HCT116 (cell line): ENCODE results near the gene TUBB4B. TPM values are rescaled to one million over a fixed set of nuclear protein-coding genes. Genes with fewer than 3 reads are reported as not detected.
A peak's percentile ranks its signal among the peaks of the same experiment; 100 is the strongest.

Experiments
- ATAC-seq: fragments of 200-7000 bp; cut with Tn5 transposase; 2 replicates; pipeline ENCODE4 v1.9.1; 2020; ENCODE audit warnings: mild to moderate bottlenecking, moderate library complexity
- BruUV-seq: library from RNA; stranded (reverse); fragments of 400-500 nt; replicated peaks from 2 replicates; lab custom pipeline; 2021; lab: Mats Ljungman, UMichigan
- CTCF ChIA-PET: fragments of 300-600 bp; sonication (Branson Sonifier 250); formaldehyde crosslinking; loops from one replicate; lab custom pipeline; 2021; ENCODE audit warnings: antibody characterized with exemption; lab: Charles Lee
- POLR2A ChIA-PET: fragments of 300-600, 350-600 bp; sonication (Branson Sonifier 250); formaldehyde crosslinking; loops from one replicate; lab custom pipeline; 2021; ENCODE audit warnings: antibody characterized with exemption; lab: Charles Lee
- RAD21 ChIA-PET, 2 experiments: fragments of 300-600 bp; sonication (Branson Sonifier 250); formaldehyde crosslinking; loops; one replicate each; lab custom pipeline; 2023; ENCODE audit warnings: low total read pairs in 2 of 2; ENCODE audit not compliant: uncharacterized antibody in 2 of 2, unreplicated experiment in 2 of 2, low non-redundant PET in 1 of 2; lab: Charles Lee
- DNase-seq: peaks from one replicate; pipeline ENCODE4 v3.0.0-alpha.2; 2010; ENCODE audit warnings: low read depth, low spot score
- H2AFZ ChIP-seq: fragments of 200-600 bp; shearing (Covaris generic), sonication (generic); 2 replicates; pipeline ENCODE4 v1.6.1; 2017; ENCODE audit warnings: low read depth, mixed run types, mixed read lengths, antibody characterized with exemption, low read length; ENCODE audit not compliant: poor library complexity, severe bottlenecking
- H3K27ac ChIP-seq: 2 replicates; pipeline ENCODE4 v1.5.1; 2012; ENCODE audit warnings: low read depth, low read length
- H3K27me3 ChIP-seq: fragments of 200-600 bp; sonication (generic); 2 replicates; pipeline ENCODE4 v1.6.1; 2016; ENCODE audit warnings: mixed run types, low read length, mixed read lengths; ENCODE audit not compliant: insufficient read depth
- H3K36me3 ChIP-seq, 2 experiments: fragments of 200-500 bp in 1 of 2; fragments of 200-600 bp in 1 of 2; sonication (Bioruptor generic) in 1 of 2; sonication (generic) in 1 of 2; 2 replicates each; pipeline versions ENCODE4 v1.5.1 to v1.6.1; 2014 to 2016; ENCODE audit warnings: low read length in 2 of 2, inconsistent platforms in 1 of 2, mixed read lengths in 1 of 2, mixed run types in 1 of 2; ENCODE audit not compliant: insufficient read depth in 2 of 2, control insufficient read depth in 1 of 2
- H3K4me1 ChIP-seq, 2 experiments: fragments of 200-600 bp in 1 of 2; sonication (generic) in 1 of 2; 2 replicates each; pipeline versions ENCODE4 v1.5.1 to v1.6.1; 2012 to 2017; ENCODE audit warnings: low read length in 2 of 2, inconsistent platforms in 1 of 2, mild to moderate bottlenecking in 1 of 2, mixed read lengths in 1 of 2, mixed run types in 1 of 2, moderate library complexity in 1 of 2; ENCODE audit not compliant: insufficient read depth in 2 of 2, control insufficient read depth in 1 of 2
- H3K4me2 ChIP-seq: fragments of 200-600 bp; sonication (generic); 2 replicates; pipeline ENCODE4 v1.6.1; 2017; ENCODE audit warnings: mixed run types, low read length, mixed read lengths
- H3K4me3 ChIP-seq, 2 experiments: fragments of 200-600 bp in 1 of 2; sonication (generic) in 1 of 2; replicated peaks in 1 of 2; 2 replicates each; pipeline ENCODE4 v1.5.1; 2011 to 2016; ENCODE audit warnings: low read length in 2 of 2, control low read depth in 1 of 2, low read depth in 1 of 2, mild to moderate bottlenecking in 1 of 2, mixed read lengths in 1 of 2, mixed run types in 1 of 2
- H3K79me2 ChIP-seq: fragments of 200-600 bp; sonication (generic); 2 replicates; pipeline ENCODE4 v1.6.1; 2017; ENCODE audit warnings: mild to moderate bottlenecking, mixed run types, low read length, moderate library complexity, mixed read lengths; ENCODE audit not compliant: insufficient read depth
- H3K9ac ChIP-seq: fragments of 200-600 bp; sonication (generic); 2 replicates; pipeline ENCODE4 v1.6.1; 2016; ENCODE audit warnings: low read length, mixed read lengths
- H3K9me2 ChIP-seq: fragments of 200-600 bp; sonication (generic), shearing (Covaris generic); 2 replicates; pipeline ENCODE4 v1.6.1; 2017; ENCODE audit warnings: mixed run types, mild to moderate bottlenecking, moderate library complexity; ENCODE audit not compliant: insufficient read depth
- H3K9me3 ChIP-seq, 2 experiments: fragments of 200-500 bp in 1 of 2; fragments of 200-600 bp in 1 of 2; sonication (Bioruptor generic) in 1 of 2; sonication (generic) in 1 of 2; 2 replicates each; pipeline ENCODE4 v1.6.1; 2014 to 2017; ENCODE audit warnings: low read length in 2 of 2, mixed read lengths in 2 of 2, inconsistent platforms in 1 of 2, low read depth in 1 of 2, mild to moderate bottlenecking in 1 of 2, mixed run types in 1 of 2, moderate library complexity in 1 of 2; ENCODE audit not compliant: control insufficient read depth in 1 of 2, insufficient read depth in 1 of 2
- H4K20me1 ChIP-seq: fragments of 200-600 bp; sonication (generic), shearing (Covaris generic); 2 replicates; pipeline ENCODE4 v1.6.1; 2017; ENCODE audit warnings: mixed run types, mild to moderate bottlenecking, moderate library complexity; ENCODE audit not compliant: insufficient read depth
- CBX3 ChIP-seq: IDR thresholded peaks from 2 replicates; pipeline ENCODE4 v1.6.1; 2012; ENCODE audit warnings: low read depth
- CEBPB ChIP-seq: IDR thresholded peaks from 2 replicates; pipeline ENCODE4 v1.6.1; 2012; ENCODE audit warnings: low read depth
- ELF1 ChIP-seq: IDR thresholded peaks from 2 replicates; pipeline ENCODE4 v1.6.1; 2012; ENCODE audit warnings: low read depth, borderline replicate concordance
- EZH2 ChIP-seq: fragments of 200-600 bp; sonication (generic); IDR thresholded peaks from 2 replicates; pipeline ENCODE4 v1.6.1; 2017; ENCODE audit warnings: antibody characterized with exemption, mixed run types
- EZH2phosphoT487 ChIP-seq: fragments of 200-600 bp; IDR thresholded peaks from 2 replicates; pipeline ENCODE4 v1.6.1; 2018; ENCODE audit warnings: antibody characterized with exemption, borderline replicate concordance
- JUND ChIP-seq: IDR thresholded peaks from 2 replicates; pipeline ENCODE4 v1.6.1; 2012
- POLR2A ChIP-seq: IDR thresholded peaks from 2 replicates; pipeline ENCODE4 v1.7.0; 2011; ENCODE audit warnings: borderline replicate concordance; ENCODE audit not compliant: insufficient read depth, insufficient read length; ENCODE audit errors: extremely low read depth
- POLR2AphosphoS5 ChIP-seq: IDR thresholded peaks from 2 replicates; pipeline ENCODE4 v1.6.1; 2011; ENCODE audit warnings: mild to moderate bottlenecking, low read depth, low read length, moderate library complexity
- RAD21 ChIP-seq: IDR thresholded peaks from 2 replicates; pipeline ENCODE4 v1.6.1; 2012; ENCODE audit warnings: low read depth, mild to moderate bottlenecking
- SIN3A ChIP-seq: IDR thresholded peaks from 2 replicates; pipeline ENCODE4 v1.6.1; 2012; ENCODE audit warnings: low read depth
- SRF ChIP-seq: IDR thresholded peaks from 2 replicates; pipeline ENCODE4 v1.6.1; 2012; ENCODE audit warnings: low read depth
- TCF7L2 ChIP-seq: IDR thresholded peaks from 2 replicates; pipeline ENCODE4 v1.7.0; 2011; ENCODE audit warnings: borderline replicate concordance, inconsistent platforms; ENCODE audit not compliant: insufficient read depth, insufficient read length; ENCODE audit errors: extremely low read depth
- YY1 ChIP-seq: IDR thresholded peaks from 2 replicates; pipeline ENCODE4 v1.6.1; 2011; ENCODE audit warnings: low read length, low read depth, moderate library complexity, mild to moderate bottlenecking; ENCODE audit not compliant: insufficient replicate concordance; ENCODE audit errors: extremely low read depth
- ZFX ChIP-seq: fragments of 450-650 bp; IDR thresholded peaks from 2 replicates; pipeline ENCODE4 v1.6.1; 2017
- ZNF274 ChIP-seq: fragments of 200-500 bp; sonication (Bioruptor generic); IDR thresholded peaks from 2 replicates; pipeline ENCODE4 v1.6.1; 2014; ENCODE audit warnings: mild to moderate bottlenecking, low read depth, low read length, inconsistent platforms
- intact Hi-C: fragments of 100-400 bp; cut with micrococcal nuclease; formaldehyde crosslinking; loops from 2 replicates; pipeline ENCODE4 v1.10.0; 2022
- total RNA-seq: library from RNA; stranded (reverse); gene quantifications from one replicate; pipeline ENCODE4 v1.2.1, GENCODE V29; 2021; ENCODE audit not compliant: unreplicated experiment
- TF ChIP-seq, protein P1 (sequence below): IDR thresholded peaks from 2 replicates; pipeline ENCODE4 v1.6.1; 2012
- TF ChIP-seq, protein P2 (sequence below): IDR thresholded peaks from 2 replicates; pipeline ENCODE4 v1.6.1; 2011; ENCODE audit warnings: mild to moderate bottlenecking, low read length, moderate library complexity; ENCODE audit not compliant: insufficient replicate concordance; ENCODE audit errors: extremely low read depth
- TF ChIP-seq, protein P3 (sequence below): IDR thresholded peaks from 2 replicates; pipeline ENCODE4 v1.6.1; 2012; ENCODE audit warnings: low read depth
- TF ChIP-seq, protein P4 (sequence below): IDR thresholded peaks from 2 replicates; pipeline ENCODE4 v1.6.1; 2012
- TF ChIP-seq, protein P5 (sequence below), 3 experiments: fragments of 200-600 bp in 1 of 3; sonication (generic) in 1 of 3; IDR thresholded peaks in 2 of 3; conservative IDR thresholded peaks in 1 of 3; 2 replicates each; pipeline ENCODE4 v1.5.1; 2012 to 2017; ENCODE audit warnings: low read depth in 2 of 3, low read length in 2 of 3, antibody characterized with exemption in 1 of 3, borderline replicate concordance in 1 of 3, control low read depth in 1 of 3, mild to moderate bottlenecking in 1 of 3, mixed read lengths in 1 of 3, mixed run types in 1 of 3, moderate library complexity in 1 of 3; ENCODE audit not compliant: insufficient read depth in 1 of 3

Gene TUBB4B
- total RNA-seq, 1 experiment from 2014 or later: 502 TPM

DNA sequence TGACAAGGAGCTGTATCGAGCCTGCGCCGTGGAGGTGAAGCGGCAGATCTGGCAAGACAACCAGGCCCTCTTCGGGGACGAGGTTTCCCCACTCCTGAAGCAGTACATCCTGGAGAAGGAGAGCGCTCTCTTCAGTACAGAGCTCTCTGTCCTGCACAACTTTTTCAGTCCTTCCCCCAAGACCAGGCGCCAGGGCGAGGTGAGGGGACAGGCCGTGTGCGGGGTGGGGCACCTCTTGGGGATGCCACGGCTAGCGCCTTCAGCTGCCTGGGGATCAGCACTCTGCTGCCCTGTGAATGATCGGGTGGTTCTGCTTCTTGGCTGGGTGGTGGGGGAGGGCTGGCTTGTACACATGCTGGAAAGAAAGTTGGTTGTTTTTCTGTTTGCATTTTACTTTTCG is 15.8 kb downstream of the TUBB4B start:
- H3K79me2 ChIP-seq: peaks cover 36% of the 10 kb centered on the region
- peak overlapping the region; percentile 97 to 100 for H3K4me3 ChIP-seq
- H2AFZ ChIP-seq: no peak overlapping the region
- no peaks in the 10 kb centered on the region for H3K9me3 ChIP-seq
- RAD21 ChIA-PET: no interaction called here
- peaks cover 21 to 42% of the 10 kb centered on the region in 2 experiments for H3K4me1 ChIP-seq
- H4K20me1 ChIP-seq: no peaks in the 10 kb centered on the region
- DNase-seq: no peak
- H3K36me3 ChIP-seq: peaks cover 17 to 22% of the 10 kb centered on the region in 2 experiments
- 0 out of 2 replicates have a peak overlapping the region, but pooled peaks have one; percentile 88 for H3K9ac ChIP-seq
- no peaks in the 10 kb centered on the region for H3K9me2 ChIP-seq
- no TSS peak for BruUV-seq
- intact Hi-C loops: no loop called here
- peak overlapping the region; percentile 93 for H3K4me2 ChIP-seq
- TF ChIP-seq YY1: no peak
- TF ChIP-seq ZFX: no peak
- TF ChIP-seq EZH2phosphoT487: no peak
- no peak for TF ChIP-seq ELF1
- TF ChIP-seq, protein P1, sequence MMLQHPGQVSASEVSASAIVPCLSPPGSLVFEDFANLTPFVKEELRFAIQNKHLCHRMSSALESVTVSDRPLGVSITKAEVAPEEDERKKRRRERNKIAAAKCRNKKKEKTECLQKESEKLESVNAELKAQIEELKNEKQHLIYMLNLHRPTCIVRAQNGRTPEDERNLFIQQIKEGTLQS: no peak
- TF ChIP-seq CBX3: no peak
- TF ChIP-seq, protein P2, sequence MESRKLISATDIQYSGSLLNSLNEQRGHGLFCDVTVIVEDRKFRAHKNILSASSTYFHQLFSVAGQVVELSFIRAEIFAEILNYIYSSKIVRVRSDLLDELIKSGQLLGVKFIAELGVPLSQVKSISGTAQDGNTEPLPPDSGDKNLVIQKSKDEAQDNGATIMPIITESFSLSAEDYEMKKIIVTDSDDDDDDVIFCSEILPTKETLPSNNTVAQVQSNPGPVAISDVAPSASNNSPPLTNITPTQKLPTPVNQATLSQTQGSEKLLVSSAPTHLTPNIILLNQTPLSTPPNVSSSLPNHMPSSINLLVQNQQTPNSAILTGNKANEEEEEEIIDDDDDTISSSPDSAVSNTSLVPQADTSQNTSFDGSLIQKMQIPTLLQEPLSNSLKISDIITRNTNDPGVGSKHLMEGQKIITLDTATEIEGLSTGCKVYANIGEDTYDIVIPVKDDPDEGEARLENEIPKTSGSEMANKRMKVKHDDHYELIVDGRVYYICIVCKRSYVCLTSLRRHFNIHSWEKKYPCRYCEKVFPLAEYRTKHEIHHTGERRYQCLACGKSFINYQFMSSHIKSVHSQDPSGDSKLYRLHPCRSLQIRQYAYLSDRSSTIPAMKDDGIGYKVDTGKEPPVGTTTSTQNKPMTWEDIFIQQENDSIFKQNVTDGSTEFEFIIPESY: no peak
- no peak for TF ChIP-seq TCF7L2
- no peak for TF ChIP-seq SIN3A
- TF ChIP-seq POLR2AphosphoS5: no peak
- TF ChIP-seq, protein P3, sequence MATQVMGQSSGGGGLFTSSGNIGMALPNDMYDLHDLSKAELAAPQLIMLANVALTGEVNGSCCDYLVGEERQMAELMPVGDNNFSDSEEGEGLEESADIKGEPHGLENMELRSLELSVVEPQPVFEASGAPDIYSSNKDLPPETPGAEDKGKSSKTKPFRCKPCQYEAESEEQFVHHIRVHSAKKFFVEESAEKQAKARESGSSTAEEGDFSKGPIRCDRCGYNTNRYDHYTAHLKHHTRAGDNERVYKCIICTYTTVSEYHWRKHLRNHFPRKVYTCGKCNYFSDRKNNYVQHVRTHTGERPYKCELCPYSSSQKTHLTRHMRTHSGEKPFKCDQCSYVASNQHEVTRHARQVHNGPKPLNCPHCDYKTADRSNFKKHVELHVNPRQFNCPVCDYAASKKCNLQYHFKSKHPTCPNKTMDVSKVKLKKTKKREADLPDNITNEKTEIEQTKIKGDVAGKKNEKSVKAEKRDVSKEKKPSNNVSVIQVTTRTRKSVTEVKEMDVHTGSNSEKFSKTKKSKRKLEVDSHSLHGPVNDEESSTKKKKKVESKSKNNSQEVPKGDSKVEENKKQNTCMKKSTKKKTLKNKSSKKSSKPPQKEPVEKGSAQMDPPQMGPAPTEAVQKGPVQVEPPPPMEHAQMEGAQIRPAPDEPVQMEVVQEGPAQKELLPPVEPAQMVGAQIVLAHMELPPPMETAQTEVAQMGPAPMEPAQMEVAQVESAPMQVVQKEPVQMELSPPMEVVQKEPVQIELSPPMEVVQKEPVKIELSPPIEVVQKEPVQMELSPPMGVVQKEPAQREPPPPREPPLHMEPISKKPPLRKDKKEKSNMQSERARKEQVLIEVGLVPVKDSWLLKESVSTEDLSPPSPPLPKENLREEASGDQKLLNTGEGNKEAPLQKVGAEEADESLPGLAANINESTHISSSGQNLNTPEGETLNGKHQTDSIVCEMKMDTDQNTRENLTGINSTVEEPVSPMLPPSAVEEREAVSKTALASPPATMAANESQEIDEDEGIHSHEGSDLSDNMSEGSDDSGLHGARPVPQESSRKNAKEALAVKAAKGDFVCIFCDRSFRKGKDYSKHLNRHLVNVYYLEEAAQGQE: no peak
- TF ChIP-seq, protein P4, sequence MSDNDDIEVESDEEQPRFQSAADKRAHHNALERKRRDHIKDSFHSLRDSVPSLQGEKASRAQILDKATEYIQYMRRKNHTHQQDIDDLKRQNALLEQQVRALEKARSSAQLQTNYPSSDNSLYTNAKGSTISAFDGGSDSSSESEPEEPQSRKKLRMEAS: no peak
- TF ChIP-seq JUND: no peak
- TF ChIP-seq POLR2A: no peak
- no peak for TF ChIP-seq RAD21
- TF ChIP-seq, protein P5, sequence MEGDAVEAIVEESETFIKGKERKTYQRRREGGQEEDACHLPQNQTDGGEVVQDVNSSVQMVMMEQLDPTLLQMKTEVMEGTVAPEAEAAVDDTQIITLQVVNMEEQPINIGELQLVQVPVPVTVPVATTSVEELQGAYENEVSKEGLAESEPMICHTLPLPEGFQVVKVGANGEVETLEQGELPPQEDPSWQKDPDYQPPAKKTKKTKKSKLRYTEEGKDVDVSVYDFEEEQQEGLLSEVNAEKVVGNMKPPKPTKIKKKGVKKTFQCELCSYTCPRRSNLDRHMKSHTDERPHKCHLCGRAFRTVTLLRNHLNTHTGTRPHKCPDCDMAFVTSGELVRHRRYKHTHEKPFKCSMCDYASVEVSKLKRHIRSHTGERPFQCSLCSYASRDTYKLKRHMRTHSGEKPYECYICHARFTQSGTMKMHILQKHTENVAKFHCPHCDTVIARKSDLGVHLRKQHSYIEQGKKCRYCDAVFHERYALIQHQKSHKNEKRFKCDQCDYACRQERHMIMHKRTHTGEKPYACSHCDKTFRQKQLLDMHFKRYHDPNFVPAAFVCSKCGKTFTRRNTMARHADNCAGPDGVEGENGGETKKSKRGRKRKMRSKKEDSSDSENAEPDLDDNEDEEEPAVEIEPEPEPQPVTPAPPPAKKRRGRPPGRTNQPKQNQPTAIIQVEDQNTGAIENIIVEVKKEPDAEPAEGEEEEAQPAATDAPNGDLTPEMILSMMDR (IDR thresholded peaks at IDR 0.05 in 2 of 3, conservative IDR thresholded peaks at IDR 0.05 in 1 of 3; ENCODE audit: borderline replicate concordance in 1 of 3, insufficient read depth in 1 of 3, low read depth in 2 of 3, low read length in 2 of 3): no peak
- TF ChIP-seq SRF: no peak
- no peak for TF ChIP-seq ZNF274
- no peak for TF ChIP-seq EZH2
- no peak for TF ChIP-seq CEBPB
- POLR2A ChIA-PET: interaction anchor here (5.9 kb wide), 1 partner anchor 16 kb away, joined by 39 read pairs; the partner anchor contains the start of gene TUBB4B
- H3K27ac ChIP-seq: no peak overlapping the region
- CTCF ChIA-PET: no interaction called here
- no peak for ATAC-seq
- H3K27me3 ChIP-seq: no peaks in the 10 kb centered on the region
